Hematopoietic multipotent progenitor cell treated with erythropoietin and hydrocortisone succinate and interleukin-3 and kit ligand, for 4 days (in vitro differentiated cells): ENCODE measurements around the gene CALCOCO2.
A peak's percentile ranks its signal among the peaks of the same experiment; 100 is the strongest.

Source experiments
- DNase-seq: peaks from one replicate; pipeline ENCODE4 v3.0.0-alpha.2; 2015

Gene CALCOCO2

GRCh38 chr17:48873696-48874443 is 43.0 kb downstream of the CALCOCO2 start:
- no peak for DNase-seq

- peak; percentile 89 for DNase-seq
Observed at GRCh38 chr17:48878920-48879898, 48.4 kb downstream of the CALCOCO2 start.

DNA sequence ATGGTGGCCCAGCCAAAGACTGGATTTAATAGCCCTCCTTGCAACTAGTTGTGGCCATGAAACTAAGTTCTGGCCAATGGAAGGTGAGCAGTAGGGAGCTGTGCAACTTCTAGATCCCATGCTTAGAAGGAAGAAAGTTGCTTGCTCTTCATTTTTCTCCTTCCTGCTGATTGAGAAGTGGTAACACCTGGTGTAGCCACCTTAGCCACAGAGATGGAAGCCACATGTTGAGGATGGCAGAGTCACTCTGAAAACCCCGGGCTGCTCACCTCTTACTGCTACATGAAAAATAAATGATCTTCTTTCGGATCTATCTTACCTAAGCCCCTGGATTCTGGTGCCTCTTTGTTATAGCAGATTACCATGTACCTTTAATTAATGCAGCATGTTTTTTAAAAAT is 51.4 kb downstream of the CALCOCO2 start:
- DNase-seq, result no peak

GRCh38 chr17:48883171-48883570 is 52.3 kb downstream of the CALCOCO2 start:
- DNase-seq, result no peak

DNA sequence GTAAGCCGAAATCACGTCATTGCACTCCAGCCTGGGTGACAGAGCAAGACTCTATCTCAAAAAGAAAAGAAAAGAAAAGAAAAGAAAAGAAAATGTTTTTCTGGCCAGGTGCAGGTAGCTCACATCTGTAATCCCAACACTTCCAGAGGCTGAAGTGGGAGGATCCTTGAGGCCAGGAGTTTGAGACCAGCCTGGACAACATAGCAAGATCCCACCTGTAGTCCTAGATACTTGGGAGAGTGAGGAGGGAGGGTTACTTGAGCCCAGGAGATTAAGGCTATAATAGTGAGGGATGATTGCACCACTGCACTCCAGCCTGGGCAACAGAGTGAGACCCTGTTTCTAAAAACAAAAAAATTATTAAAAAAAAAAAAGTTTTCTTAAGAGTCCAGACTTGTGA is 59.3 kb downstream of the CALCOCO2 start:
- no peak for DNase-seq

DNA sequence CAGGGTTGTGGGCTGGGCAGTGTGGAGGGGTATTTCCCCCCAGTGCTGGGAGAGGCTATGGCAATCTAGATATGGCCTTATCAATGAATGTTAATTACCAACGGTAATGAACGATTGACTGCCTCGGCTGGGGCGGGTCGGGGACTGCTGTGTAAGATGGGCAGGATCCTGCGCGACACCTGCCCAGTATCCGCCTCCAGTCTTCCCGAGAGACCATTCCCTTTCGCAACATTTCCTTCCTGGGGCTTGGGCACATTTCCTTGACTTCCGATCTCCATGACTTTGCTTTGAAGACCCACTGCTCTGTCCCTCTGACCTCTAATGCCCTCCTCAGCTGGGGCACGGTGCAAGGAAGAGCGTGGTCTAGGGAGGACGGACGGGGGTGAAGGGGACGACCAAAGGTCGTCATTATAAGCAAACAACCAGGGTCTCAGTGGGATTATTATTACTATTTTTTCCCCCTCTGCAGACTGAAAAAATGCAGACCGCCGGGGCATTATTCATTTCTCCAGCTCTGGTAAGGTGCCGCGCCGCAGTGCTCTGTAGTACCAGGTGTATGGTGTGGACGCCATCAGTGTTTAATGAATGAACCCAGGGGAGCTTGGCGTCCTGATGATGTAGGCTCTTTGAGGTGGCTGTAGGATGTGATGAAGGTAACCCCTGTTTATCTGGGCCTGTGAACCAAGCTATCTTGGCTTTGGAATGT is 62.3 kb downstream of the CALCOCO2 start:
- no peak for DNase-seq

GRCh38 chr17:48893646-48894508 is 63.0 kb downstream of the CALCOCO2 start:
- DNase-seq, result no peak

DNA sequence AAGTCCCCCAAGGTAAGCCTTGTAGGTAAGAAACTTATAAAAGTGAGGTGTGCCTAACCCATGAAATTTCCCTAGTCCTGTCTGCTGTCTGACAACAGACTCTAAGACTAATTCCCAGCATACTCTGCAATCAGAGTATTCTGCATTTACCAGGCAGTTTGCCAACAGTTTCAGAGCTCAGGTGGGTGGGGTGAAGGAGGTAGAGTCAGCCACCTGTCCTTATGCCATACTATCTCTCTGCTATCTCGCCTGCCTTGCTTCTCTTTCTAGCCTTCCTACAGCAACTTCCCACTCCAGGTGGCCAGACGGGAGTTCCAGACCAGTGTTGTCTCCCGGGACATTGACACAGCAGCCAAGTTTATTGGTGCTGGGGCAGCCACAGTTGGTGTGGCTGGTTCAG is 64.1 kb downstream of the CALCOCO2 start:
- no peak for DNase-seq

DNA sequence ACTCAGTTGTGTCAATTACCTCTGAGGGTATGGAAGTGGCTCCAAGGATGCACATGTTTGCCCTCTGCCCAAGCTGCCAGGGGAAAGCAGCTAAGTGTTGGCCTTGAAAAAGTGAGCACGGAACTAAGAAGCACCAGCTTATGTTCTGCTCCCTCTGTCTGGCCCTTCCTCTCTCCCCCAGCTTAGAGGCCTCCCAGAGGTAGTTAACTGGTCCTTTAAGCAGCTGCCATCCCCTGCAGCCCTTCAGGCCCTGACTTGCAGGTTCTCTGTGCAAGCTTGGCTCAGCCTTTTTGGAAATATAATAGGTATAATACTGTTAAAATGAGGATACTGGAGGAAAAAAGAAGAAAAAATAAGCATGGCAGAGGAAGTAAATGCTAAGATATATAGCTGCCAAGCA is 70.4 kb downstream of the CALCOCO2 start:
- no peak for DNase-seq

GRCh38 chr17:48903401-48903800 is 72.6 kb downstream of the CALCOCO2 start:
- DNase-seq, result no peak

- DNase-seq, result no peak
Observed at GRCh38 chr17:48904428-48904827, 73.6 kb downstream of the CALCOCO2 start.

GRCh38 chr17:48905987-48906515 is 75.2 kb downstream of the CALCOCO2 start:
- no peak for DNase-seq

- DNase-seq, result peak; percentile 75
Observed at GRCh38 chr17:48907713-48908046, 76.8 kb downstream of the CALCOCO2 start.

GRCh38 chr17:48908047-48908843 is 77.4 kb downstream of the CALCOCO2 start, which contains the start of gene UBE2Z:
TSS of gene UBE2Z (plus strand) at chr17:48908407. CDS start at chr17:48908504, 97 bp downstream.
- DNase-seq, result peak; percentile 98

- peak; percentile 97 for DNase-seq
Observed at GRCh38 chr17:48908853-48909394, 78.1 kb downstream of the CALCOCO2 start.

DNA sequence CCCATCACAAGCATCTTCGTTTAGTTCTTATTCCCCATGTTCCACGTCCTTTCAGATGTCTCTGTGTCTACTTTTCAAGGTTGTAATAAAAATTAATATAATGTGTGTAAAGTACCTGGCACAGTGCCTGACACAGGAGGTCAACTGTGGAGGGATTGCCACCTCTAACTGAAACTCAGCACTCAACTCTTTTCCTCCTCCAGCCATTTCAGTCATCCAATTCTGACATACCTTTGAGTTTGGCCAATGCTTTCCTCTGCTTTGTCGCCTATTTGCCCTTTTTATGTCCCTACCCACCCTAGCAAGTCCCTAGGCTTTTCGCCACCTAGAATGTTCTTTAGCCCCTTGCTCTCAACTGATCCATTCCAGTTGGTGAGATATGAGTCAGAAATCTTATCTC is 78.9 kb downstream of the CALCOCO2 start:
- DNase-seq, result no peak

DNA sequence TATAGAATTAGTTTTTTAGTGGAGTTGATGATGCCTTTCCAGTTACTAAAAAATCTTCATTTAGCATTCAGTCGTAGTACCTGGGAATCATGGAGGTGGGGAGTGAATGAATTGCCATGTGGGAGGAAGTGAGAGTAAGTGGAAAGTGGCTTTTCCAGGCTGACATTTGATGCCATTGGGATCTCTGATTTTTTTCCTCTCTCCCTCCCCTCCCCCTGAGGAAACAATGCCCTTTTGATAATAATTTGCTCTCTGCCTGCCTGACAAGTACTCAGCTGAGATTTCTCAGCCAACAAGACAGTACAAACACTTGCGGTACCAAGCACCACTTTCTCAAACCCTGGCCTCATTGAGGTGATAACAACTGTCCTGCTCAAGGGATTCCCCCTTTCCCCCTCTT is 79.5 kb downstream of the CALCOCO2 start:
- DNase-seq, result no peak

DNA sequence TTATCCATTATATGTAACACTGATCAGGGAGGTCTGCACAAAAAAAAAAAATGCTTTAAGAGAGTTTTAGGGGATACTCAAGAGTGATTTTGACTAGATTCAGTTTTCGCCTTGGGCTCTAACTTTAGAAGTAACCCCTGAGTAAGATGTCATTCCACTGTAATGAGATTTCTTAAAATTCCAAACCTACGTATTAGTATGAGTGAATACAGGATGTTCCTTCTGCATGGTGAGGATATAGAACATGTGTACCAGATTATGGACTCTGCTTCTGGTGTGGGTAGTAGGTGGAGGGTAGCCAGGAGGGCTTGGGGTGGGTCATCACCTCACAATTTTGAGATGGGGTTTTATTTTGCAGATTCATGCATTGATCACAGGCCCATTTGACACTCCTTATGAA is 81.6 kb downstream of the CALCOCO2 start:
- DNase-seq, result no peak
